OCI-LY7 (cell line): ENCODE data around the gene SEMA4D.

Source experiments
- CTCF ChIP-seq: fragments of 200-600 bp; sonication (generic); conservative IDR thresholded peaks from 2 replicates; pipeline ENCODE4 v1.5.1; 2014; ENCODE audit warnings: mild to moderate bottlenecking, antibody characterized with exemption, low read length, moderate library complexity, mixed read lengths
- EZH2phosphoT487 ChIP-seq: fragments of 200-600 bp; sonication (generic); IDR thresholded peaks from 2 replicates; pipeline ENCODE4 v1.6.1; 2018; ENCODE audit warnings: low read depth, borderline replicate concordance, mild to moderate bottlenecking, mixed run types, antibody characterized with exemption, low read length, moderate library complexity, mixed read lengths

GRCh38 chr9:89496645-89497256 is 1.2 kb downstream of the SEMA4D start:
- TF ChIP-seq CTCF (no peak), EZH2phosphoT487 (no peak)
